ENCODE results near the gene TUSC2. TPM values are rescaled to one million over a fixed set of nuclear protein-coding genes. Genes with fewer than 3 reads are reported as not detected.

The TUSC2 gene
- total and polyA plus RNA-seq, 2 of the 13 experiments (the other 11 are each of a cell fraction or from before 2014, with no cell fraction given) = 36.7 to 39.1 TPM

GRCh38 chr3:50292159-50293078, 35.6 kb downstream of the TUSC2 start, which contains the start of gene IFRD2 (continued):
- TF ChIP-seq IKZF4 (CRISPR knock-in tag; IDR thresholded peaks at IDR 0.05; ENCODE audit: borderline replicate concordance, low read depth, not compliant biosample characterization) (no peak), CENPBD1 (CRISPR knock-in tag; IDR thresholded peaks at IDR 0.05; ENCODE audit: borderline replicate concordance, low read depth) (no peak), HNRNPUL1 (IDR thresholded peaks at IDR 0.05; ENCODE audit: low read depth, low read length) (no peak; the same call in 1 of the 2 replicates), IKZF1 (IDR thresholded peaks at IDR 0.05) (no peak), ZNF33B (CRISPR knock-in tag; IDR thresholded peaks at IDR 0.05) (no peak), LBX2 (CRISPR knock-in tag; IDR thresholded peaks at IDR 0.05; ENCODE audit: borderline replicate concordance) (no peak), ETS1 (CRISPR knock-in tag; IDR thresholded peaks at IDR 0.05) (no peak), ZBTB46 (CRISPR knock-in tag; IDR thresholded peaks at IDR 0.05; ENCODE audit: borderline replicate concordance) (no peak), ARID2 (CRISPR knock-in tag; IDR thresholded peaks at IDR 0.05; ENCODE audit: borderline replicate concordance) (no peak), ZNF737 (CRISPR knock-in tag; IDR thresholded peaks at IDR 0.05; ENCODE audit: borderline replicate concordance) (no peak), ZNF142 (CRISPR knock-in tag; IDR thresholded peaks at IDR 0.05) (no peak), ZNF333 (CRISPR knock-in tag; IDR thresholded peaks at IDR 0.05; ENCODE audit: borderline replicate concordance) (0 out of 2 replicates have a peak, but pooled peaks have one; percentile 74), ZNF354B (CRISPR knock-in tag; IDR thresholded peaks at IDR 0.05) (peak; percentile 3; the same call in 1 of the 2 replicates), SP5 (CRISPR knock-in tag; IDR thresholded peaks at IDR 0.05; ENCODE audit: borderline replicate concordance, low read depth) (peak; percentile 86; the same call in 1 of the 2 replicates), ZNF335 (CRISPR knock-in tag; IDR thresholded peaks at IDR 0.05) (no peak)

Data from HepG2 (cell line).